ENCODE results near the gene CD79B. TPM values are rescaled to one million over a fixed set of nuclear protein-coding genes. Genes with fewer than 3 reads are reported as not detected.
"Not testable (repeated sequence)": the region's sequence is repeated elsewhere in the genome, so short reads cannot be mapped to it uniquely, and the experiment has no call there.

CD79B gene
- total RNA-seq, 2 experiments from 2014 or later = 39.1 to 40.9 TPM

GRCh38 chr17:63917646-63918045, 14.5 kb downstream of the CD79B start:
- peaks cover 6% of the 10 kb centered on the region for H3K4me1 Mint-ChIP-seq (ENCODE audit: low read depth)
- no peaks in the 10 kb centered on the region for H3K9me3 Mint-ChIP-seq
- H3K27me3 Mint-ChIP-seq = no peaks in the 10 kb centered on the region
- H3K36me3 Mint-ChIP-seq = no peaks in the 10 kb centered on the region
- H3K4me3 Mint-ChIP-seq = no peak overlapping the region
- CTCF ChIA-PET = interaction anchor here (0.9 to 6.5 kb wide), 7 partner anchors 29 to 215 kb away, joined by 3 to 94 read pairs (median 48); partner anchors contain the start of gene ICAM2
- intact Hi-C loops (cut with micrococcal nuclease) = loop anchor here (2.0 to 10.0 kb wide), 3 partner anchors 29 to 367 kb away; partner anchors contain the start of gene ERN1
- no peak for DNase-seq
- POLR2A ChIA-PET = no interaction called here
- no peak overlapping the region for H3K27ac Mint-ChIP-seq

GRCh38 chr17:63917206-63917605, 14.9 kb downstream of the CD79B start:
- H3K4me1 Mint-ChIP-seq (ENCODE audit: low read depth); H3K9me3 Mint-ChIP-seq; H3K27me3 Mint-ChIP-seq; H3K36me3 Mint-ChIP-seq; H3K27ac Mint-ChIP-seq; POLR2A ChIA-PET; DNase-seq; H3K4me3 Mint-ChIP-seq: not testable (repeated sequence)
- intact Hi-C loops (cut with micrococcal nuclease) = loop anchor here (10.0 kb wide), 1 partner anchor 368 kb away; no protein-coding TSS in a partner anchor
- CTCF ChIA-PET = interaction anchor here (0.9 to 6.5 kb wide), 5 partner anchors 29 to 215 kb away, joined by 5 to 94 read pairs (median 70); no protein-coding TSS in a partner anchor

GRCh38 chr17:63916566-63917185, 15.5 kb downstream of the CD79B start:
- Mint-ChIP-seq H3K4me3 (no peak overlapping the region), H3K9me3 (no peaks in the 10 kb centered on the region), H3K27me3 (no peaks in the 10 kb centered on the region), H3K4me1 (ENCODE audit: low read depth) (peaks cover 6% of the 10 kb centered on the region), H3K27ac (no peak overlapping the region), H3K36me3 (no peaks in the 10 kb centered on the region)
- CTCF ChIA-PET = interaction anchor here (0.7 to 6.5 kb wide), 5 partner anchors 30 to 111 kb away, joined by 3 to 94 read pairs (median 5); no protein-coding TSS in a partner anchor
- DNase-seq = no peak
- POLR2A ChIA-PET = no interaction called here
- intact Hi-C loops (cut with micrococcal nuclease) = loop anchor here (10.0 kb wide), 1 partner anchor 368 kb away; no protein-coding TSS in a partner anchor

- H3K27ac Mint-ChIP-seq; POLR2A ChIA-PET; H3K4me1 Mint-ChIP-seq (ENCODE audit: low read depth); H3K27me3 Mint-ChIP-seq; H3K36me3 Mint-ChIP-seq; H3K9me3 Mint-ChIP-seq; DNase-seq; H3K4me3 Mint-ChIP-seq: not testable (repeated sequence)
- intact Hi-C loops (cut with micrococcal nuclease) = loop anchor here (10.0 kb wide), 1 partner anchor 369 kb away; no protein-coding TSS in a partner anchor
- CTCF ChIA-PET = interaction anchor here (0.7 to 6.5 kb wide), 5 partner anchors 31 to 218 kb away, joined by 3 to 94 read pairs (median 5); no protein-coding TSS in a partner anchor
These were observed 16.4 kb downstream of the CD79B start for GRCh38 chr17:63915753-63916152.

GRCh38 chr17:63914471-63914870, 17.7 kb downstream of the CD79B start:
- ChIA-PET CTCF (no interaction called here), POLR2A (no interaction called here)
- intact Hi-C loops (cut with micrococcal nuclease) = loop anchor here (10.0 kb wide), 1 partner anchor 370 kb away; no protein-coding TSS in a partner anchor
- Mint-ChIP-seq H3K27me3 (no peaks in the 10 kb centered on the region), H3K9me3 (no peaks in the 10 kb centered on the region), H3K4me1 (ENCODE audit: low read depth) (peaks cover 5% of the 10 kb centered on the region), H3K27ac (no peak overlapping the region), H3K36me3 (no peaks in the 10 kb centered on the region), H3K4me3 (no peak overlapping the region)
- DNase-seq = no peak

GRCh38 chr17:63911657-63912100, 20.5 kb downstream of the CD79B start:
- intact Hi-C loops (cut with micrococcal nuclease) = loop anchor here (10.0 kb wide), 1 partner anchor 373 kb away; no protein-coding TSS in a partner anchor
- H3K27me3 Mint-ChIP-seq = no peaks in the 10 kb centered on the region
- H3K9me3 Mint-ChIP-seq = no peaks in the 10 kb centered on the region
- H3K4me1 Mint-ChIP-seq (ENCODE audit: low read depth) = no peaks in the 10 kb centered on the region
- peak; percentile 77 for DNase-seq
- ChIA-PET CTCF (interaction anchor here (0.7 to 4.1 kb wide), 31 partner anchors 8 to 370 kb away, joined by 3 to 32 read pairs (median 4); partner anchors contain the start of gene CD79B), POLR2A (interaction anchor here (0.9 kb wide), 1 partner anchor 235 kb away, joined by 3 read pairs; no protein-coding TSS in a partner anchor)
- no peak overlapping the region for H3K27ac Mint-ChIP-seq
- no peak overlapping the region for H3K4me3 Mint-ChIP-seq
- no peaks in the 10 kb centered on the region for H3K36me3 Mint-ChIP-seq

GRCh38 chr17:63911041-63911635, 21.0 kb downstream of the CD79B start, which contains the start of gene CSHL1:
Gene CSHL1, minus strand, starts transcription at chr17:63911258. Its CDS starts 62 bp downstream, at chr17:63911196.
- H3K4me3 Mint-ChIP-seq = no peak within 1 kb of the TSS
- CTCF ChIA-PET = interaction anchor here (1.0 to 4.1 kb wide), 20 partner anchors 9 to 371 kb away, joined by 3 to 32 read pairs (median 6); partner anchors contain the start of gene CD79B
- H3K27ac Mint-ChIP-seq = no peak within 1 kb of the TSS
- no peaks in the 10 kb centered on the region for H3K36me3 Mint-ChIP-seq
- H3K9me3 Mint-ChIP-seq = no peaks in the 10 kb centered on the region
- DNase-seq = no peak
- H3K27me3 Mint-ChIP-seq = no peaks in the 10 kb centered on the region
- POLR2A ChIA-PET = interaction anchor here (0.9 kb wide), 1 partner anchor 235 kb away, joined by 3 read pairs; no protein-coding TSS in a partner anchor
- intact Hi-C loops (cut with micrococcal nuclease) = loop anchor here (10.0 kb wide), 1 partner anchor 374 kb away; no protein-coding TSS in a partner anchor
- H3K4me1 Mint-ChIP-seq (ENCODE audit: low read depth) = no peaks in the 10 kb centered on the region

GRCh38 chr17:63910096-63910495, 22.0 kb downstream of the CD79B start:
- Mint-ChIP-seq H3K9me3 (no peaks in the 10 kb centered on the region), H3K4me1 (ENCODE audit: low read depth) (no peaks in the 10 kb centered on the region), H3K27ac (no peak overlapping the region), H3K4me3 (no peak overlapping the region), H3K36me3 (no peaks in the 10 kb centered on the region), H3K27me3 (no peaks in the 10 kb centered on the region)
- ChIA-PET CTCF (interaction anchor here (2.1 to 4.1 kb wide), 8 partner anchors 10 to 372 kb away, joined by 6 to 32 read pairs (median 14); partner anchors contain the start of gene CD79B), POLR2A (no interaction called here)
- intact Hi-C loops (cut with micrococcal nuclease) = loop anchor here (10.0 kb wide), 1 partner anchor 375 kb away; no protein-coding TSS in a partner anchor
- DNase-seq = no peak

- DNase-seq; H3K4me3 Mint-ChIP-seq; H3K9me3 Mint-ChIP-seq; intact Hi-C loops (cut with micrococcal nuclease); H3K4me1 Mint-ChIP-seq (ENCODE audit: low read depth); H3K27me3 Mint-ChIP-seq; POLR2A ChIA-PET; H3K36me3 Mint-ChIP-seq; H3K27ac Mint-ChIP-seq: not testable (repeated sequence)
- CTCF ChIA-PET = interaction anchor here (3.2 kb wide), 1 partner anchor 373 kb away, joined by 13 read pairs; no protein-coding TSS in a partner anchor
These were observed 22.5 kb downstream of the CD79B start for GRCh38 chr17:63909586-63909985.

GRCh38 chr17:63907161-63907778, 24.9 kb downstream of the CD79B start:
- H3K27me3 Mint-ChIP-seq; H3K36me3 Mint-ChIP-seq; POLR2A ChIA-PET; intact Hi-C loops (cut with micrococcal nuclease); H3K27ac Mint-ChIP-seq; H3K4me3 Mint-ChIP-seq; H3K4me1 Mint-ChIP-seq (ENCODE audit: low read depth); H3K9me3 Mint-ChIP-seq: not testable (repeated sequence)
- peak; percentile 34 for DNase-seq
- CTCF ChIA-PET = interaction anchor here (0.6 to 1.9 kb wide), 6 partner anchors 13 to 392 kb away, joined by 3 to 4 read pairs (median 3); partner anchors contain the start of gene GH2

- POLR2A ChIA-PET; H3K27ac Mint-ChIP-seq; DNase-seq; H3K4me3 Mint-ChIP-seq; H3K4me1 Mint-ChIP-seq (ENCODE audit: low read depth); H3K9me3 Mint-ChIP-seq; H3K36me3 Mint-ChIP-seq; H3K27me3 Mint-ChIP-seq; intact Hi-C loops (cut with micrococcal nuclease): not testable (repeated sequence)
- CTCF ChIA-PET = interaction anchor here (0.9 to 4.7 kb wide), 8 partner anchors 13 to 229 kb away, joined by 3 to 28 read pairs (median 13); partner anchors contain the start of gene GH1
These were observed 27.3 kb downstream of the CD79B start for GRCh38 chr17:63904796-63905195.
